ENCODE measurements around the gene MLPH.

Gene MLPH

DNA sequence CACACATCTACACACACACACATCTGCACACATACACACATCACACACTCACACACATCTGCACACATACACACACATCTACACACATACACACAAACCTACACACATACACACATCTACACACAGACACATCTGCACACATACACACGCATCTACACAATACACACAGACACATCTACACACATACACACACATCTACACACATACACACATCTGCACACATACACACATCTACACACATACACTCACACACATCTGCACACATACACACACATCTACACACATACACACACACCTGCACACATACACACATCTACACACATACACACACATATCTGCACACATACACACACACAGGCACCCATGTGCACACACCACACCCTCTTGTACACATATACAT lies 78.9 kb downstream of the MLPH start:
- no peak for DNase-seq (ENCODE audit: extremely low read depth in 1 of 2, low read depth in 1 of 2)

DNA sequence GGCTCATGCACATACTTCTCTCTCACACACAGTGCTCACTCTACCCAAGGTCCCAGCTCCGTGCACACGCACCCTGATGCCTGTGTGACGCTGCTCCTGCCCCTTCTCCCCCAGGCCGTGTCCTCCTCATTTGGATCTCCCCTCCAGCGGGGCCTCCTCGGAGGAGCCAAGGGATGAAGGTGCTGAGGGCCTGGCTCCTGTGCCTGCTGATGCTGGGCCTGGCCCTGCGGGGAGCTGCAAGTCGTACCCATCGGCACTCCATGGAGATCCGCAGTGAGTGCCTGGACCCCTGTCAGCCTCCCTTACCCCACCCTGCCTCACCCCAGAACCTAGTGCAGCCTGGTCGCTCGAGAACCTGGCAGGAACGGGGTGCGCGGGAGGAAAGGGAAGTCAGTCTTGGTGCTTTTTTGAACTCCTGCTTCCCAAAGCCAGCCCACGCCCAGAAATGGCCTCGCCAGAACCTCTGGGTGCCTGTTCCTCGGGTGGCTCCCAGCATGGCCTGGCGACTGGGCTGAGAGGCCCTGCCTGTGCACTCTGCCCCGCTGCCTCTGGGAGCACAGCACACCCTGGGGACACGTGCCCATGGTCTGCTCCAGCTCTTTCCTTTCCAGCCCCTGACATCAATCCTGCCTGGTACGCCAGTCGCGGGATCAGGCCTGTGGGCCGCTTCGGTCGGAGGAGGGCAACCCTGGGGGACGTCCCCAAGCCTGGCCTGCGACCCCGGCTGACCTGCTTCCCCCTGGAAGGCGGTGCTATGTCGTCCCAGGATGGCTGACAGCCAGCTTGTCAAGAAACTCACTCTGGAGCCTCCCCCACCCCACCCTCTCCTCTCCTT lies 79.6 kb downstream of the MLPH start, which contains the start of gene PRLH:
PRLH (plus strand) TSS at position 174 of the 835 bp plus-strand sequence; CDS start at position 174, 0 bp downstream.
- DNase-seq (ENCODE audit: extremely low read depth in 1 of 2, low read depth in 1 of 2) = no peak

DNA sequence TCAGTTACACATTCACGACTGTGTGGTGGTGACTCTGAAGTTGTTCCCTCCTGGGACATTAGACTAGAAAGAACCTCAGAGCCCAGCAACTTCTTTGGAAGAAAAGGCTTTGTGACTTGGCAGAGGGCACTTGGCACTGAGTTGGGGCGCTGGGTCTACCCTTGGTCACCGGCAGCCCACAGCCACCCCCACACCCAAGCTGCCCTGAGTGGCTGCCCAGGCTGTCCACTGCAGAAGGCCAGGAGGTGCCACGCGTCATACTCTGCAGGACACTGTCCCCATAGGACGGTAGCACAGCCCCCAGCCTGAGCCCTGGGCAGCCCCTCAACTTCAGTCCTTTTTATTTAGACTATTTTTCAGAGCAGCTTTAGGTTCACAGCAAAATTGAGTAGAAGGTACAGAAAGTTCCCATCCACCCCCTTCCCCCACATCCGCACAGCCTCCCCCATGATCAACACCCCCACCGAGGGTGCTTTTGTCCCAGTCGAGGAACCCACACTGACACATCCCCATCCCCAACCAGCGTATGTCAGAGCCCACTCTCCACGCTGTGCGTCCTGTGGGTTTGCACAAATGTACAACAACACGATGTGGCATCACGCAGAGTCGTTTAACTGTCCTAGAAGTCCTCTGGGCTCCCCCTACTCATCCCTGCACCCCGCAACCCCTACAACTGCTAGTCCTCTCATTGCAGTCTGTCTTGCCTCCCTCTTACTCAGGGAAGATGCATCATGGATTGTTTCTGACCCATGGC lies 80.4 kb downstream of the MLPH start:
- no peak for DNase-seq (ENCODE audit: extremely low read depth in 1 of 2, low read depth in 1 of 2)

GRCh38 chr2:237568121-237568660 lies 81.1 kb downstream of the MLPH start:
- no peak for DNase-seq (ENCODE audit: extremely low read depth in 1 of 2, low read depth in 1 of 2)

DNA sequence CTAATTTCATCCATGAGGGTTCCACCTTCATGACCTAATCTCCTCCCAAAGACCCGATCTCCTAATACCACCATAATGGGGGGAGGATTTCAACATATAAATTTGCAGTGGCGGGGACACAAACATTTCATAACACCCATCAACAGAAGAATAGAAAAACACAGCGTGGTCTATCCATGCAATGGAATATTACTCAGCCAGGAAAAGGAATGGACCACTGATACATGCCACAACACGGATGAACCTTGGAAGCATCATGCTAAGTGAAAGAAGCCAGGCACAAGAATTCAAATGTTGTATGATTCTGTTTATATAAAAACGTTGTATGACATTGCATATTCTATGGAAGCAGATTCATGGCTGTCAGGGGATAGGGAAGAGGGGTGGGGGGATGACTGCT lies 82.0 kb downstream of the MLPH start:
- DNase-seq (ENCODE audit: extremely low read depth in 1 of 2, low read depth in 1 of 2) = no peak

GRCh38 chr2:237569896-237570295 lies 82.8 kb downstream of the MLPH start:
- no peak for DNase-seq (ENCODE audit: extremely low read depth in 1 of 2, low read depth in 1 of 2)

DNA sequence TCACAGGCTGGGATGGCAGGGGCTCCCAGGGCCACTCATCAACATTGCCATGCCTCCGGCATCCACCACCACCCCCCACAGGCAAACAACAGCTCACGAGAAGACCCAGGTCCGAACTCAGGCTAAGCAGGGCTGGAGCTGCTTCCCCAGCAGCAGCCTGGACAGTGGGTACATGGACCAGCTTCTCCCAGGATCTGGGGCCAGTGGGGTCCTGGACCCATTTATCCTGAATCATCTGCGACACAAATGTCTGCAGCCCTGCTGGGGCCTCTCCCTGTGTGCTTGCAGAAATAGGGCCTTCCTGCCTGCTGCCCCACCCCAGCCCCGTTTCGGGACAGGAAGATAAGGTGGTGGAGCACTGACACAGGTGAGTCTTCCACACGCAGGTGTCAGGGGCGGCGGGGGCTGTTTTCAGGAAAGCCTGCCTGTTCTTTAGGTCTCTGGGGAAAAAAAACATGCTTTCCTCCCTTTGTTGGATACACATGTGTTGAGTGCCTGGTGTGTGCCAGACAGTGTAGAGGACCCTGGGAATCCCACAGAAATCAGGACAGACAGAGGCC lies 83.8 kb downstream of the MLPH start:
- DNase-seq (ENCODE audit: extremely low read depth in 1 of 2, low read depth in 1 of 2) = no peak

GRCh38 chr2:237571551-237571950 lies 84.5 kb downstream of the MLPH start:
- no peak for DNase-seq (ENCODE audit: extremely low read depth in 1 of 2, low read depth in 1 of 2)

GRCh38 chr2:237572021-237572741 lies 85.1 kb downstream of the MLPH start:
- peak; percentile 72 to 75 for DNase-seq (ENCODE audit: extremely low read depth in 1 of 2, low read depth in 1 of 2)

DNA sequence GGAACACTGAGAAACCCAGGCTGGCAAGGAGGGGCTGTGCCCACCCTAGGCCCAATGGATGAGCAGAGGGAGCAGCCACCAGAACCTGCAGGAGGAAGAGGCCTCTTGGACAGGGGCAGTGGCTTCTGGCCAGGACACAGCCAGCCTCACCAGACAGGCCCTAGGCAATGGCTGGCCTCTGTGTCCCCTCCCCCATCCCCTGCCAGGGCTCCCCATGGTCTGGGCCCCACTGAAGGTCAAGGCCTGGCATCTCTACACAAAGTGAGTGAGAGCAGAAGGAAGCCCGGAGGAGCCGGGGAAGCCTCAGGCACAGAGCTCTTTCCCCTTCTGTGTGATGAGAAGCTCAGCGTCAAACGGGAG lies 85.7 kb downstream of the MLPH start:
- no peak for DNase-seq (ENCODE audit: extremely low read depth in 1 of 2, low read depth in 1 of 2)

- DNase-seq (ENCODE audit: extremely low read depth in 1 of 2, low read depth in 1 of 2) = no peak
Measured at GRCh38 chr2:237573721-237574415, 86.8 kb downstream of the MLPH start.

DNA sequence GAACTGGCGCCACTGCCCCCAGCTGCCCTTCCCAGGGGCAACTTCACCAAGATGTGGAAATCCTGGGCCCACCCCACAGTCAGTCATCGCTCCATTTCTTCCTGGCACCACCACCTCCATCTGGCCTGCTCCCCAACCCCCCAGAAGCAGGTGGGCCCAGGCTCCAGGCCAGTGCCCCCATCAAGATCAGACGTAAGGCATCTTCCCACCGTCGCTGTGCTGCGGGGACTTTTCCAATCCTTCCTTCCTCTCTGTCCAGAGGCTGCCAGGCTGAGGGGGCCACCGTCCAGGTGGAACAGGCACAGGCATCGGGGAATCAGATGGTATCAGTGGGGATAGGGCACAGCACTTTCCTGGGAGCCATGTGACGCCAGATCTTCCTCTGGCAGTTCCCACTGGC lies 87.4 kb downstream of the MLPH start:
- DNase-seq (ENCODE audit: extremely low read depth in 1 of 2, low read depth in 1 of 2) = no peak

GRCh38 chr2:237574894-237575868 lies 88.1 kb downstream of the MLPH start:
- DNase-seq (ENCODE audit: extremely low read depth in 1 of 2, low read depth in 1 of 2) = no peak

DNA sequence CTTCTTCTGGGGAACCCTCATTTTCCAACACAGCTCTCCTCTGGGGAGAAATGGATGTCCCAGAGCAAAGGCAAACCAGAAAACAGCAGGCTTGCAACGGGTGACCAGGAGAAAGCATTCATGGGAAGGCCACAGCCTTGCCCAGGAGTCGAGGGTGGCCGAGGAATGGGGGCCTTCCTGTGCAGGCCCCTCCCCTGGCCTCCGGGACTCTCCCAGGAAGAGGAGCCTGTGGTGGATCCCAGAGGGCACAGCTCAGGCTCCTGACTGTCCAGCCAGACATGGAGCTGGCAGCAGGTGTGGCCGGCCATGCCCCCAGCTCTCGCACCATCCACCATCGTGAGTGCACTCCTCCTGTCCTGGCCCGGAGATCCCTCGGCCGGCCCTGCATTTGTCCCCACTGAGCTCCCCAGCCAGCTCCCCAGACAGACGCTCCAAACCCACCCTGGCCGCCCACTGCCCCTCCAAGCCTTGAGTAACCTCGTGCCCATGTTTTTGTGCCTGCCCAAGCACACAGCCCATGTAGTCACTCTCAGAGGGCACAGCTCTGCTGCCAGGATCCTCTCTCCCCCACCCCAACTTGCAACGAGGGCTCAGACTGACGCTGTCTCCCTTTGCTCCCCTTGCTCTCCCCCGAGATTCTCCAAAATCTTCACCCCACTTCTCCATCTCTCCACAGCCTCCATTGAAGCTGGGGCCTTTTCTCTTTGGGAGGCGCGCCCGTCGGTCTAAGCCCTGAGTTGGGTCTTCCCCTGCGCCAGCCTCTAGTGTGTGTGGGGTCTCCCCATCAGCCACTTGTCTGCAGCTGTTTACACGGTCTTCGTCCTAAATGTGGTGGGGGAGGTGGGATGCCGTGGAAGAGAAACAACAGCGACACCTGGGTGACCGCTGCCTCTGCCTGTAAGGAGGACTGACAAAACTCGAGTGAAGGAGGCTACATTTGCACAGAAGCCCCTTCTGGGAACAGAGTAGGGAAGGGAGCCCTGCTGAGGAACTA lies 89.1 kb downstream of the MLPH start:
- no peak for DNase-seq (ENCODE audit: extremely low read depth in 1 of 2, low read depth in 1 of 2)

DNA sequence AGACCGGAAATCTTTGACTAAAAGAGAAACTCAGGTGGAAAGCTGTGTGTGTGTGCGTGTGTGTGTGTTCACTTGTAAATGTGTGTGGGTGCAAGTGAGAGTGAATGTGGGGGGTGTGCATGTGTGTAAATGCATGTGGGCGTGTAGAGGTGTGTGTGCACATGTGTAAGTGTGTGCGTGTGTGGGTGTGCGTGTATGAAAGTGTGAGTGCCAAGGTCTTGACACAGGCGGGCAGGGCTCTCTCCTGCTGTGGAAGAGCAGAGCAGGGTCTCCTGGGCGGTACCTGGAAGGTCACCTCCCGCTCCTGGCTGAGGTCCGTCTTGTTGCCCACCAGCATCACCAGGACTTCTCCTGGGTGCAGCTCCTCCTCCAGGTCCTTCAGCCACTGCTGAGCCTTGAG lies 89.9 kb downstream of the MLPH start:
- no peak for DNase-seq (ENCODE audit: extremely low read depth in 1 of 2, low read depth in 1 of 2)

GRCh38 chr2:237577458-237577857 lies 90.4 kb downstream of the MLPH start:
- no peak for DNase-seq (ENCODE audit: extremely low read depth in 1 of 2, low read depth in 1 of 2)

DNA sequence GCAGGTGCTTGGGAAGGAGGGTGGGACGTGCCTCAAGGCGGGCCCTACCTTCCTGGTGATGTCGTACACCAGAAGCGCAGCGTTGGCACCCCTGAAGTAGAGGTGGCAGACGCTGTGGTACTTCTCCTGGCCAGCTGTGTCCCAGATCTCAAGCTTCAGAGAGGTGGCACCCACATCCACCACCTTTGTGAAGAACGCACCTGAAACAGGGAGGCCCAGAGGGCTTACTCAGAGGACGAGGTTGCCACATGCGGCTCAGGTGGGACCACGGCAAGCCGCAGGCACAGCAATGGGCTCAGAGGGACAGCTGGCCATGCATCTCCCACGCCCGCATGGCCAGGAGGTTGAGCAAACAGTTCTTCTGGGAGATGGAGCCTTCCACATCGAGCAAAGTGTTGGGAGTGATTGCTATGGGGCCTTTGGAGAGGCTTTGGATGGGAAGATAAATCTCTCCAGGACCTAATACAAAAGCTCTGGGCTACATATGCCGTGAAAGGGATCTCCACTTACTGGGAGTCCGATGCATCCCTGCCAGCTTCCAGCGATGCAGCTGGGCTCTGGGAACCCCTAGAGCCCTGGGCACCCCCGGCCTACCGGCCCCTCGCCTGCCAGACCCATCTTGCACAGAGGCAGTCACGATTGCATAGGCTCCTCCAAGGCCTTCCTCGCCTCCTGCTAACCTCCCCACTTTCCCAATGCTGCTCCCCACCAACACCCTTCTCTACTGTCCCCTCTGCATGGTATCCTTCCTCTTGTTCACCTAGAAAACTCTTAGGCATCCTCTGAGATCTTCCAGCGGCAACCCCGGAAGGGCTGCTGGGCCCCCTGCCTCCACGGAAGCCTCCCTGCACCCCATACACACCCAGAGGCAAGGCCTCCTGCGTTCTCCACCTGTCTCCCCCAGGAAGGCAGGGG lies 91.2 kb downstream of the MLPH start:
- no peak for DNase-seq (ENCODE audit: extremely low read depth in 1 of 2, low read depth in 1 of 2)
